ENCODE results near the gene TACC2.

- no peak for TF ChIP-seq CTCF (IDR thresholded peaks at IDR 0.05)
- no peak for TF ChIP-seq POLR2AphosphoS5 (IDR thresholded peaks at IDR 0.05)
These were observed 217.6 kb downstream of the TACC2 start for GRCh38 chr10:122206471-122207065.
